Hepatocyte (in vitro differentiated cells): ENCODE measurements around the gene CABYR.

ENCODE experiments used
- EZH2 ChIP-seq: fragments of 200-600 bp; sonication (generic); IDR thresholded peaks from 2 replicates; pipeline ENCODE4 v1.6.1; 2016; ENCODE audit warnings: antibody characterized with exemption, mild to moderate bottlenecking, borderline replicate concordance
- EZH2phosphoT487 ChIP-seq: fragments of 200-600 bp; sonication (generic); IDR thresholded peaks from one replicate; pipeline ENCODE4 v1.6.1; 2018; ENCODE audit warnings: antibody characterized with exemption, mild to moderate bottlenecking, low read depth, moderate library complexity; ENCODE audit not compliant: unreplicated experiment, severe bottlenecking
- TF ChIP-seq, protein P1 (sequence below): fragments of 200-600 bp; sonication (generic); IDR thresholded peaks from 2 replicates; pipeline ENCODE4 v1.5.1; 2016; ENCODE audit warnings: antibody characterized with exemption, mild to moderate bottlenecking; ENCODE audit not compliant: poor library complexity

DNA sequence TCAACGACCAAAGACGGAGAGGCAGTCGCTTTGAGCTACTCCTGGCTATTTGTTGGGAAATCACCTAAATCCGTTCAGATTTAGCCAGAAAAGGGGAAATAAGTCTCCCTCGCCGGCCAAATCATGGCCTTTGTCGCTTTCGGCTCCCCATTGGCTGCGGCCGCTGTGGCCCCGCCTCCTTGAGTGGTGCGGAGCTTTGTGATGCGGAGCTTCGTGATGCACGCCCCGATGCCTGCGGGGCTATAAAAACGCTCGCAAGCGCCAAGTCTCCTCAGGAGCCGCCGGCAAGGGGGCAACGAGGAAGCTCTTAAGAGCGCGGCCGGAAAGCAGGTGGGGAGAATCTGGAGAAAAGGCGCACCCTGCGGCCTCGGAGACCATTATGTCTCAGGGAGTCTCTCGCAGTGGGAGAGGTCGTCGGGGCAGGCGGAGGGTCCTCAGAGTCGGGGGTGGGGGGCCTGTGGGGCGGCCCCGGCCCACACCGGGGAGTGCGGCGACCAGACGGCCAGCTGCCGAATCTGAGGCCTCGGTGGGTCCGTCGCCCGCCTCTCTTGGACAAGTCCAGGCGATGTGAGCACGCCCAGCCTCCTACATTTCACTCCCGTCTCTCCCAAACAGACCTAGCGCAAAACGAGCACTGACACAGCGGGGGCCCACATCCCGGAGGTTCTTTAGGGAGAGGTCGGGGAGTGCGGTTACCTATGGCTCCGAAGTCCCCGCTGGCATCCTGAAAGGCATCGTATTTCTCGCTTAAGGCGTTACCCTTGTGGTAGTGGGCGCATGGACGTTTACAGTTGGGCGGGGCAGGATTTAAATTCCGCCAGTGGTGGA lies at the start of gene CABYR:
- no peak for TF ChIP-seq EZH2
- TF ChIP-seq, protein P1, sequence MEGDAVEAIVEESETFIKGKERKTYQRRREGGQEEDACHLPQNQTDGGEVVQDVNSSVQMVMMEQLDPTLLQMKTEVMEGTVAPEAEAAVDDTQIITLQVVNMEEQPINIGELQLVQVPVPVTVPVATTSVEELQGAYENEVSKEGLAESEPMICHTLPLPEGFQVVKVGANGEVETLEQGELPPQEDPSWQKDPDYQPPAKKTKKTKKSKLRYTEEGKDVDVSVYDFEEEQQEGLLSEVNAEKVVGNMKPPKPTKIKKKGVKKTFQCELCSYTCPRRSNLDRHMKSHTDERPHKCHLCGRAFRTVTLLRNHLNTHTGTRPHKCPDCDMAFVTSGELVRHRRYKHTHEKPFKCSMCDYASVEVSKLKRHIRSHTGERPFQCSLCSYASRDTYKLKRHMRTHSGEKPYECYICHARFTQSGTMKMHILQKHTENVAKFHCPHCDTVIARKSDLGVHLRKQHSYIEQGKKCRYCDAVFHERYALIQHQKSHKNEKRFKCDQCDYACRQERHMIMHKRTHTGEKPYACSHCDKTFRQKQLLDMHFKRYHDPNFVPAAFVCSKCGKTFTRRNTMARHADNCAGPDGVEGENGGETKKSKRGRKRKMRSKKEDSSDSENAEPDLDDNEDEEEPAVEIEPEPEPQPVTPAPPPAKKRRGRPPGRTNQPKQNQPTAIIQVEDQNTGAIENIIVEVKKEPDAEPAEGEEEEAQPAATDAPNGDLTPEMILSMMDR = no peak
- TF ChIP-seq EZH2phosphoT487 = no peak
